H9 (cell line): ENCODE measurements around the gene CAMK1G. TPM values are rescaled to one million over a fixed set of nuclear protein-coding genes. Genes with fewer than 3 reads are reported as not detected.

Experiments used
- DNase-seq: peaks from one replicate; pipeline ENCODE4 v3.0.0-alpha.2; 2017
- H2AFZ ChIP-seq: one replicate; pipeline ENCODE4 v1.6.1; 2013; ENCODE audit warnings: mild to moderate bottlenecking, low read length, control low read depth, moderate library complexity
- H2AK5ac ChIP-seq: 2 replicates; pipeline ENCODE4 v1.6.1; 2013; ENCODE audit warnings: low read length, control low read depth, mixed read lengths; ENCODE audit not compliant: insufficient read length
- H2BK120ac ChIP-seq: one replicate; pipeline ENCODE4 v1.6.1; 2013; ENCODE audit warnings: low read depth, mild to moderate bottlenecking, low read length, control low read depth, inconsistent platforms; ENCODE audit not compliant: poor library complexity, severe bottlenecking
- H2BK12ac ChIP-seq: 2 replicates; pipeline ENCODE4 v1.6.1; 2013; ENCODE audit warnings: low read length, control low read depth, mixed read lengths, low read depth; ENCODE audit not compliant: insufficient read length
- H2BK15ac ChIP-seq: 2 replicates; pipeline ENCODE4 v1.6.1; 2013; ENCODE audit warnings: low read depth, low read length, control low read depth
- H2BK20ac ChIP-seq: one replicate; pipeline ENCODE4 v1.6.1; 2013; ENCODE audit warnings: low read depth, mild to moderate bottlenecking, low read length, control low read depth, inconsistent platforms; ENCODE audit not compliant: poor library complexity, severe bottlenecking
- H2BK5ac ChIP-seq: 2 replicates; pipeline ENCODE4 v1.6.1; 2013; ENCODE audit warnings: low read length, control low read depth, mixed read lengths; ENCODE audit not compliant: insufficient read length
- H3K14ac ChIP-seq: 2 replicates; pipeline ENCODE4 v1.6.1; 2013; ENCODE audit warnings: low read length, control low read depth; ENCODE audit not compliant: insufficient read depth
- H3K18ac ChIP-seq: 2 replicates; pipeline ENCODE4 v1.6.1; 2013; ENCODE audit warnings: low read depth, mild to moderate bottlenecking, mixed read lengths, low read length, control low read depth; ENCODE audit not compliant: insufficient read length
- H3K23ac ChIP-seq: 2 replicates; pipeline ENCODE4 v1.6.1; 2013; ENCODE audit warnings: low read length, control low read depth, mixed read lengths, low read depth; ENCODE audit not compliant: insufficient read length
- H3K23me2 ChIP-seq: 2 replicates; pipeline ENCODE4 v1.6.1; 2013; ENCODE audit warnings: low read depth, mild to moderate bottlenecking, mixed read lengths, low read length, control low read depth; ENCODE audit not compliant: insufficient read length, poor library complexity, severe bottlenecking
- H3K27ac ChIP-seq: 2 replicates; pipeline ENCODE4 v1.5.1; 2013; ENCODE audit warnings: low read length, control low read depth, mixed read lengths, low read depth; ENCODE audit not compliant: insufficient read length
- H3K27me3 ChIP-seq: 2 replicates; pipeline ENCODE4 v1.6.1; 2013; ENCODE audit warnings: low read length, control low read depth, inconsistent platforms; ENCODE audit not compliant: insufficient read depth
- H3K4ac ChIP-seq: 2 replicates; pipeline ENCODE4 v1.6.1; 2013; ENCODE audit warnings: low read depth, mild to moderate bottlenecking, control low read depth, inconsistent platforms, low read length, moderate library complexity
- H3K4me1 ChIP-seq: 2 replicates; pipeline ENCODE4 v1.6.1; 2013; ENCODE audit warnings: low read length, control low read depth, inconsistent platforms; ENCODE audit not compliant: insufficient read depth
- H3K4me2 ChIP-seq: 2 replicates; pipeline ENCODE4 v1.6.1; 2013; ENCODE audit warnings: low read length, control low read depth, mixed read lengths; ENCODE audit not compliant: insufficient read length, insufficient read depth
- H3K56ac ChIP-seq: 2 replicates; pipeline ENCODE4 v1.6.1; 2013; ENCODE audit warnings: low read depth, mild to moderate bottlenecking, mixed read lengths, low read length, control low read depth; ENCODE audit not compliant: insufficient read length
- H3K79me1 ChIP-seq: 2 replicates; pipeline ENCODE4 v1.6.1; 2013; ENCODE audit warnings: low read depth, mild to moderate bottlenecking, moderate library complexity, low read length, control low read depth, inconsistent platforms; ENCODE audit not compliant: insufficient read depth, poor library complexity, severe bottlenecking
- H3K79me2 ChIP-seq: 2 replicates; pipeline ENCODE4 v1.6.1; 2013; ENCODE audit warnings: low read length, control low read depth, inconsistent platforms; ENCODE audit not compliant: insufficient read depth
- H3K9ac ChIP-seq: 2 replicates; pipeline ENCODE4 v1.6.1; 2013; ENCODE audit warnings: low read length, control low read depth, mixed read lengths; ENCODE audit not compliant: insufficient read length; ENCODE audit errors: extremely low read depth
- H3K9me3 ChIP-seq: one replicate; pipeline ENCODE4 v1.6.1; 2013; ENCODE audit warnings: low read depth, low read length, inconsistent platforms; ENCODE audit not compliant: control insufficient read depth
- H3T11ph ChIP-seq: one replicate; pipeline ENCODE4 v1.6.1; 2013; ENCODE audit warnings: mild to moderate bottlenecking, low read length, control low read depth, inconsistent platforms
- H4K20me1 ChIP-seq: one replicate; pipeline ENCODE4 v1.6.1; 2013; ENCODE audit not compliant: control insufficient read depth, insufficient read length, insufficient read depth
- H4K5ac ChIP-seq: 2 replicates; pipeline ENCODE4 v1.6.1; 2013; ENCODE audit warnings: low read depth, mild to moderate bottlenecking, mixed read lengths, low read length, control low read depth; ENCODE audit not compliant: insufficient read length
- H4K8ac ChIP-seq: replicated peaks from 2 replicates; pipeline ENCODE4 v1.6.1; 2013; ENCODE audit warnings: low read length, control low read depth, mixed read lengths, low read depth; ENCODE audit not compliant: insufficient read length
- H4K91ac ChIP-seq: 2 replicates; pipeline ENCODE4 v1.6.1; 2013; ENCODE audit warnings: low read depth, mild to moderate bottlenecking, moderate library complexity, mixed read lengths, low read length, control low read depth; ENCODE audit not compliant: insufficient read length
- H3K27ac Mint-ChIP-seq, 3 experiments: 2 replicates in 2 of 3; 3 replicates in 1 of 3; pipeline ENCODE4 v1.8.0; 2020 to 2021; ENCODE audit warnings: mixed read lengths in 3 of 3, mild to moderate bottlenecking in 1 of 3, moderate library complexity in 1 of 3
- H3K27me3 Mint-ChIP-seq: 2 replicates; pipeline ENCODE4 v1.8.0; 2021; ENCODE audit warnings: low read depth, mild to moderate bottlenecking, moderate library complexity, mixed read lengths
- H3K36me3 Mint-ChIP-seq, 3 experiments: 2 replicates in 2 of 3; 3 replicates in 1 of 3; pipeline ENCODE4 v1.8.0; 2020 to 2021; ENCODE audit warnings: low read depth in 3 of 3, mixed read lengths in 3 of 3; ENCODE audit not compliant: insufficient read depth in 1 of 3
- H3K4me1 Mint-ChIP-seq, 2 experiments: 2 replicates each; pipeline ENCODE4 v1.8.0; 2020; ENCODE audit warnings: mixed read lengths in 2 of 2
- H3K4me3 Mint-ChIP-seq, 2 experiments: 2 replicates in 1 of 2; 3 replicates in 1 of 2; pipeline ENCODE4 v1.8.0; 2020 to 2021; ENCODE audit warnings: mild to moderate bottlenecking in 2 of 2, mixed read lengths in 2 of 2, moderate library complexity in 1 of 2
- H3K9me3 Mint-ChIP-seq, 2 experiments: 2 replicates in 1 of 2; 3 replicates in 1 of 2; pipeline ENCODE4 v1.8.0; 2020; ENCODE audit warnings: mild to moderate bottlenecking in 2 of 2, mixed read lengths in 2 of 2, moderate library complexity in 1 of 2
- CTCF ChIP-seq: fragments of 200-600 bp; sonication (generic); conservative IDR thresholded peaks from 3 replicates; pipeline ENCODE4 v1.8.0; 2021; ENCODE audit warnings: antibody characterized with exemption, mild to moderate bottlenecking
- WGBS: extraction: QIAGEN DNeasy Blood & Tissue Kit; methylation state at CpG from one replicate; pipeline ENCODE4 v1.1.7; 2013; ENCODE audit warnings: missing lambda C conversion rate, low lambda C conversion rate, mixed read lengths; ENCODE audit not compliant: insufficient read length; ENCODE audit errors: extremely low coverage; 5-methylcytosine and 5-hydroxymethylcytosine counted together
- total RNA-seq: library from RNA; stranded (reverse); gene quantifications from 2 replicates; pipeline ENCODE4 v1.2.1, GENCODE V29; 2021

CAMK1G gene
- total RNA-seq, 1 experiment from 2014 or later: 0.28 TPM

- Histone ChIP-seq H3K9ac (no peak overlapping the region), H4K20me1 (no peaks in the 10 kb centered on the region), H3K14ac (no peak overlapping the region), H3K4ac (no peak overlapping the region), H3K9me3 (no peaks in the 10 kb centered on the region), H3K79me2 (no peaks in the 10 kb centered on the region), H3K56ac (no peak overlapping the region), H3K4me2 (no peak overlapping the region), H3K23me2 (no peaks in the 10 kb centered on the region), H2AFZ (no peak overlapping the region), H4K5ac (no peak overlapping the region), H2BK5ac (no peak overlapping the region), H2BK120ac (no peak overlapping the region), H3K27ac (no peak overlapping the region), H3K23ac (no peak overlapping the region), H3K18ac (no peak overlapping the region), H2BK12ac (no peak overlapping the region), H2BK20ac (no peak overlapping the region), H3K4me1 (no peaks in the 10 kb centered on the region), H3K27me3 (no peaks in the 10 kb centered on the region), H2BK15ac (no peak overlapping the region), H4K8ac (no peak overlapping the region), H3K79me1 (no peaks in the 10 kb centered on the region), H2AK5ac (no peak overlapping the region), H4K91ac (no peak overlapping the region), H3T11ph (no peak overlapping the region)
- Mint-ChIP-seq H3K4me3 (no peak overlapping the region), H3K36me3 (no peaks in the 10 kb centered on the region), H3K9me3 (no peaks in the 10 kb centered on the region; a peak in 1 of 5 replicates), H3K4me1 (peaks cover 6 to 7% of the 10 kb centered on the region in 2 experiments), H3K27ac (no peak overlapping the region), H3K27me3 (peaks cover 28% of the 10 kb centered on the region)
- DNase-seq: no peak
- no peak for TF ChIP-seq CTCF
- WGBS: no CpG with 5 or more reads among the region's 3 CpGs
Measured at GRCh38 chr1:209577346-209577745, 6.2 kb upstream of the CAMK1G start.
